ENCODE measurements around the gene CLIC3. TPM values are rescaled to one million over a fixed set of nuclear protein-coding genes. Genes with fewer than 3 reads are reported as not detected.

Gene CLIC3
- total RNA-seq, 1 experiment from 2014 or later = 4.3 TPM

- DNase-seq (peak; percentile 66), ATAC-seq (peak; percentile 59)
- H3K4me1 ChIP-seq (ENCODE audit: insufficient read depth, low read length) = peaks cover 13% of the 10 kb centered on the region; the same call in 1 of the 2 replicates
- ChIA-PET CTCF (interaction anchor here (0.5 to 1.3 kb wide), 12 partner anchors 15 to 268 kb away, joined by 3 to 12 read pairs (median 4); partner anchors contain the start of genes CLIC3, NPDC1, PAXX and SAPCD2), POLR2A (ENCODE audit: unreplicated experiment) (interaction anchor here (0.5 to 0.6 kb wide), 2 partner anchors 28 to 238 kb away, joined by 3 to 4 read pairs; partner anchors contain the start of gene TMEM141)
- no peak for TF ChIP-seq EZH2phosphoT487 (IDR thresholded peaks at IDR 0.05; ENCODE audit: borderline replicate concordance, low read length)
- TF ChIP-seq CTCF (conservative IDR thresholded peaks at IDR 0.05; ENCODE audit: low read depth, low read length) = peak; percentile 80
- no peak for TF ChIP-seq EZH2 (IDR thresholded peaks at IDR 0.05; ENCODE audit: low read length, unreplicated experiment)
- H3F3A ChIP-seq (ENCODE audit: low read length, unreplicated experiment) = no peaks in the 10 kb centered on the region
- H4K20me1 ChIP-seq (ENCODE audit: low read length) = no peaks in the 10 kb centered on the region
- no peaks in the 10 kb centered on the region for H3K27me3 ChIP-seq (ENCODE audit: low read length)
- BruUV-seq (replicated peaks) = no TSS peak
- H3K79me2 ChIP-seq (ENCODE audit: low read length) = peaks cover 12% of the 10 kb centered on the region; the same call in 1 of the 2 replicates
- H3K9me2 ChIP-seq (replicated peaks; ENCODE audit: low read length) = no peaks in the 10 kb centered on the region
- intact Hi-C loops (cut with micrococcal nuclease) = loop anchor here (5.0 kb wide), 1 partner anchor 127 kb away; no protein-coding TSS in a partner anchor
- H3K27ac ChIP-seq (ENCODE audit: low read length) = no peak overlapping the region
- no peaks in the 10 kb centered on the region for H3K9me3 ChIP-seq (ENCODE audit: low read length)
- H3K36me3 ChIP-seq (ENCODE audit: low read depth, low read length) = no peaks in the 10 kb centered on the region
- H3K4me3 ChIP-seq (ENCODE audit: low read length) = peak overlapping the region; percentile 68; the same call in 1 of the 2 replicates
- no peak overlapping the region for H2AFZ ChIP-seq (ENCODE audit: low read length)
- peak overlapping the region; percentile 97 for H3K4me2 ChIP-seq (ENCODE audit: low read length)
- no peak overlapping the region for H3K9ac ChIP-seq (ENCODE audit: low read length)
Observed at GRCh38 chr9:137029058-137029936, 32.9 kb upstream of the CLIC3 start.

- peak; percentile 67 for ATAC-seq
Observed at GRCh38 chr9:137028263-137029057, 32.1 kb upstream of the CLIC3 start.

More at GRCh38 chr9:137028263-137029057, 32.1 kb upstream of the CLIC3 start:
- H3K9ac ChIP-seq (ENCODE audit: low read length) = 0 out of 2 replicates have a peak overlapping the region, but pooled peaks have one; percentile 25
- no peaks in the 10 kb centered on the region for H3K36me3 ChIP-seq (ENCODE audit: low read depth, low read length)
- no peaks in the 10 kb centered on the region for H3K9me2 ChIP-seq (replicated peaks; ENCODE audit: low read length)
- TF ChIP-seq EZH2 (IDR thresholded peaks at IDR 0.05; ENCODE audit: low read length, unreplicated experiment) (no peak), CTCF (conservative IDR thresholded peaks at IDR 0.05; ENCODE audit: low read depth, low read length) (no peak; the same call in 1 of the 2 replicates), EZH2phosphoT487 (IDR thresholded peaks at IDR 0.05; ENCODE audit: borderline replicate concordance, low read length) (no peak)
- H3K9me3 ChIP-seq (ENCODE audit: low read length) = no peaks in the 10 kb centered on the region
- ChIA-PET POLR2A (ENCODE audit: unreplicated experiment) (interaction anchor here (0.5 kb wide), 1 partner anchor 238 kb away, joined by 4 read pairs; the partner anchor contains the start of gene TMEM141), CTCF (interaction anchor here (0.6 to 1.3 kb wide), 5 partner anchors 18 to 267 kb away, joined by 3 to 6 read pairs (median 4); partner anchors contain the start of genes NPDC1 and PAXX)
- H3K4me3 ChIP-seq (ENCODE audit: low read length) = peak overlapping the region; percentile 68
- H2AFZ ChIP-seq (ENCODE audit: low read length) = peak overlapping the region; percentile 95
- H3K27ac ChIP-seq (ENCODE audit: low read length) = no peak overlapping the region
- intact Hi-C loops (cut with micrococcal nuclease) = loop anchor here (5.0 kb wide), 1 partner anchor 126 kb away; no protein-coding TSS in a partner anchor
- DNase-seq = peak; percentile 61
- peaks cover 13% of the 10 kb centered on the region; the same call in 1 of the 2 replicates for H3K4me1 ChIP-seq (ENCODE audit: insufficient read depth, low read length)
- no peaks in the 10 kb centered on the region for H3K27me3 ChIP-seq (ENCODE audit: low read length)
- peaks cover 12% of the 10 kb centered on the region; the same call in 1 of the 2 replicates for H3K79me2 ChIP-seq (ENCODE audit: low read length)
- no peaks in the 10 kb centered on the region for H4K20me1 ChIP-seq (ENCODE audit: low read length)
- H3F3A ChIP-seq (ENCODE audit: low read length, unreplicated experiment) = no peaks in the 10 kb centered on the region
- no TSS peak for BruUV-seq (replicated peaks)
- H3K4me2 ChIP-seq (ENCODE audit: low read length) = peak overlapping the region; percentile 97

All from PC-3 (cell line).